ENCODE measurements around the gene PCSK6. TPM values are rescaled to one million over a fixed set of nuclear protein-coding genes. Genes with fewer than 3 reads are reported as not detected.

Gene PCSK6
- total RNA-seq (2022): 69.5 and 70.6 TPM in 2 replicates
- percentile 76 among the genes with signal in this experiment for Bru-seq, nascent RNA
- BruChase-seq, experiment 1, labeled RNA remaining after a 2-hour chase: percentile 76 among the genes with signal in this experiment
- percentile 75 among the genes with signal in this experiment for BruChase-seq, experiment 2, labeled RNA remaining after a 6-hour chase
- long read RNA-seq, full-length matches to known transcripts: 13 of 86 reads
- long read RNA-seq, partial matches to known transcripts: 17 of 86 reads
- long read RNA-seq, other reads (novel, unspliced or antisense): 56 of 86 reads

GRCh38 chr15:101489599-101490407 lies at the start of gene PCSK6:
PCSK6 (minus strand) TSS chr15:101489707; CDS start chr15:101489670, 37 bp downstream.
- peaks cover 55% of the 10 kb centered on the region for H3K36me3 Mint-ChIP-seq (ENCODE audit: insufficient read depth, unreplicated experiment)
- peaks cover 9% of the 10 kb centered on the region for H3K9me3 Mint-ChIP-seq (ENCODE audit: unreplicated experiment)
- H3K9me3 ChIP-seq: no peaks in the 10 kb centered on the region; the same call in 1 of the 2 replicates
- ChIA-PET CTCF (interaction anchor here (0.9 kb wide), 1 partner anchor 190 kb away, joined by 3 read pairs; no protein-coding TSS in a partner anchor), POLR2A (no interaction called here)
- peak in 1 of 2 experiments; percentile 9 for TF ChIP-seq CTCF (IDR thresholded peaks at IDR 0.05; ENCODE audit: insufficient read depth in 1 of 2, low read depth in 1 of 2, low read length in 1 of 2, severe bottlenecking in 1 of 2, unreplicated experiment in 1 of 2)
- H3K4me1 Mint-ChIP-seq (ENCODE audit: low read depth, unreplicated experiment): peaks cover 19% of the 10 kb centered on the region
- H3K27me3 ChIP-seq (replicated peaks; ENCODE audit: control insufficient read depth, insufficient read depth, low read length): no peaks in the 10 kb centered on the region
- peak within 1 kb of the TSS; percentile 69 for H3K4me3 ChIP-seq (ENCODE audit: low read depth, low read length)
- intact Hi-C loops (cut with micrococcal nuclease; ENCODE audit: unreplicated experiment): loop anchor here (2.0 to 5.0 kb wide), 3 partner anchors 51 to 193 kb away; partner anchors contain the start of gene SNRPA1
- H3K4me3 Mint-ChIP-seq (ENCODE audit: unreplicated experiment): peak within 1 kb of the TSS; percentile 65
- no TSS peak for BruUV-seq (replicated peaks)
- no peaks in the 10 kb centered on the region for H3K36me3 ChIP-seq (ENCODE audit: control insufficient read depth, insufficient read depth, low read length)
- no peak within 1 kb of the TSS for H3K27ac Mint-ChIP-seq (ENCODE audit: unreplicated experiment)
- DNase-seq: peak; percentile 52 to 83
- H3K27me3 Mint-ChIP-seq (ENCODE audit: insufficient read depth, unreplicated experiment): peaks cover 3% of the 10 kb centered on the region
- no peaks in the 10 kb centered on the region for H3K4me1 ChIP-seq

- no peaks in the 10 kb centered on the region for H3K4me1 ChIP-seq
- Mint-ChIP-seq H3K27ac (ENCODE audit: unreplicated experiment) (no peak overlapping the region), H3K36me3 (ENCODE audit: insufficient read depth, unreplicated experiment) (no peaks in the 10 kb centered on the region), H3K27me3 (ENCODE audit: insufficient read depth, unreplicated experiment) (no peaks in the 10 kb centered on the region), H3K9me3 (ENCODE audit: unreplicated experiment) (no peaks in the 10 kb centered on the region), H3K4me1 (ENCODE audit: low read depth, unreplicated experiment) (peaks cover 18% of the 10 kb centered on the region), H3K4me3 (ENCODE audit: unreplicated experiment) (no peak overlapping the region)
- intact Hi-C loops (cut with micrococcal nuclease; ENCODE audit: unreplicated experiment): loop anchor here (1.0 kb wide), 1 partner anchor 37 kb away; no protein-coding TSS in a partner anchor
- H3K27me3 ChIP-seq (replicated peaks; ENCODE audit: control insufficient read depth, insufficient read depth, low read length): no peaks in the 10 kb centered on the region
- H3K4me3 ChIP-seq (ENCODE audit: low read depth, low read length): no peak overlapping the region
- no peaks in the 10 kb centered on the region for H3K36me3 ChIP-seq (ENCODE audit: control insufficient read depth, insufficient read depth, low read length)
- ChIA-PET CTCF (no interaction called here), POLR2A (no interaction called here)
- no peak for TF ChIP-seq CTCF (IDR thresholded peaks at IDR 0.05; ENCODE audit: insufficient read depth in 1 of 2, low read depth in 1 of 2, low read length in 1 of 2, severe bottlenecking in 1 of 2, unreplicated experiment in 1 of 2)
- no TSS peak for BruUV-seq (replicated peaks)
- no peaks in the 10 kb centered on the region for H3K9me3 ChIP-seq
- DNase-seq: no peak
Measured at GRCh38 chr15:101538996-101539395, 49.5 kb upstream of the PCSK6 start.

- Histone ChIP-seq H3K27me3 (replicated peaks; ENCODE audit: control insufficient read depth, insufficient read depth, low read length) (no peaks in the 10 kb centered on the region), H3K36me3 (ENCODE audit: control insufficient read depth, insufficient read depth, low read length) (no peaks in the 10 kb centered on the region), H3K9me3 (no peaks in the 10 kb centered on the region), H3K4me1 (no peaks in the 10 kb centered on the region), H3K4me3 (ENCODE audit: low read depth, low read length) (no peak overlapping the region)
- Mint-ChIP-seq H3K4me3 (ENCODE audit: unreplicated experiment) (no peak overlapping the region), H3K9me3 (ENCODE audit: unreplicated experiment) (no peaks in the 10 kb centered on the region), H3K4me1 (ENCODE audit: low read depth, unreplicated experiment) (peaks cover 18% of the 10 kb centered on the region), H3K27ac (ENCODE audit: unreplicated experiment) (no peak overlapping the region), H3K36me3 (ENCODE audit: insufficient read depth, unreplicated experiment) (no peaks in the 10 kb centered on the region), H3K27me3 (ENCODE audit: insufficient read depth, unreplicated experiment) (no peaks in the 10 kb centered on the region)
- no peak for TF ChIP-seq CTCF (IDR thresholded peaks at IDR 0.05; ENCODE audit: insufficient read depth in 1 of 2, low read depth in 1 of 2, low read length in 1 of 2, severe bottlenecking in 1 of 2, unreplicated experiment in 1 of 2)
- no peak for DNase-seq
- no TSS peak for BruUV-seq (replicated peaks)
- CTCF ChIA-PET: no interaction called here
- POLR2A ChIA-PET: no interaction called here
- intact Hi-C loops (cut with micrococcal nuclease; ENCODE audit: unreplicated experiment): no loop called here
Measured at GRCh38 chr15:101538177-101538576, 48.7 kb upstream of the PCSK6 start.

All from Caco-2 (cell line).